Frontal cortex (tissue), 4 donors: ENCODE results near the gene KTI12. TPM values are rescaled to one million over a fixed set of nuclear protein-coding genes. Genes with fewer than 3 reads are reported as not detected.

Experiments
- DNase-seq, 2 donors: peaks; one replicate each; pipeline ENCODE4 v3.0.0; 2012; ENCODE audit warnings: low spot score in 2 of 2
- FAIRE-seq: peaks from 2 replicates; lab custom pipeline; 2012; peaks lifted over from hg19 to GRCh38; lab: Jason Lieb, UNC
- small RNA-seq: library from RNA; depleted of rRNA; stranded (forward); fragments of <200 nt; gene quantifications from one replicate; pipeline ENCODE3, GENCODE V24; 2014
- total RNA-seq: library from RNA; depleted of rRNA; stranded (reverse); fragments of >200 nt; gene quantifications from one replicate; pipeline ENCODE4 v1.2.3, GENCODE V29; 2014
- donor health status: control.
- donor health status: control.
- donor health status: control.

Gene KTI12
- total RNA-seq, 1 donor from 2014 or later, result 9.0 TPM

DNA sequence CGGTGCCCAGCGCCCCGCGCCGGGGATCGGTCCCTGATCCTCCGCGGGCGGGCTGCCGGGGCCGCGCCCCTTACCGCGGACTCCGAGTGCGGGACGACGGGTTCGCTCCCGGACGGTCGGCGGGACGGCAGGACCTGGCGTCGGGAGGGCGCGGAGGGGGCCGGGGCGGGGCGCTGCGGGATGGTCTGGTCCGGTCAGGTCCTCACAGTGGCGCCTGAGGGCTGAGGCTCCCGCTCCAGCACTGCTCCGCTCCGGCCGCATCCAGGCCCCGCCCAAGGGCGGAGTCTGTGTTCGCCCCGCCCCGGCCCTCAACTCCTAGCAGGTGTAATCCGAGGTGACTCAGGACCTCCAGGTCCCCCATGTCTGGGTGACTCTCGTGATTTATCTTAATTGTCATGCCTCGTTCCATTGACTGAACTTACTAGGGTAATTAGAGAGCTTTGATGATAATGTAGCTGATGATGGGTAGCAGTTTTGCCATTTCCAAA lies 43.1 kb downstream of the KTI12 start, which contains the start of gene RAB3B:
Gene RAB3B (minus strand): TSS at position 223 of the 488 bp plus-strand sequence. CDS start 13,583 bp downstream, outside the sequence.
- DNase-seq (peak in 1 of 2 donors; percentile 76), FAIRE-seq (no peak)

DNA sequence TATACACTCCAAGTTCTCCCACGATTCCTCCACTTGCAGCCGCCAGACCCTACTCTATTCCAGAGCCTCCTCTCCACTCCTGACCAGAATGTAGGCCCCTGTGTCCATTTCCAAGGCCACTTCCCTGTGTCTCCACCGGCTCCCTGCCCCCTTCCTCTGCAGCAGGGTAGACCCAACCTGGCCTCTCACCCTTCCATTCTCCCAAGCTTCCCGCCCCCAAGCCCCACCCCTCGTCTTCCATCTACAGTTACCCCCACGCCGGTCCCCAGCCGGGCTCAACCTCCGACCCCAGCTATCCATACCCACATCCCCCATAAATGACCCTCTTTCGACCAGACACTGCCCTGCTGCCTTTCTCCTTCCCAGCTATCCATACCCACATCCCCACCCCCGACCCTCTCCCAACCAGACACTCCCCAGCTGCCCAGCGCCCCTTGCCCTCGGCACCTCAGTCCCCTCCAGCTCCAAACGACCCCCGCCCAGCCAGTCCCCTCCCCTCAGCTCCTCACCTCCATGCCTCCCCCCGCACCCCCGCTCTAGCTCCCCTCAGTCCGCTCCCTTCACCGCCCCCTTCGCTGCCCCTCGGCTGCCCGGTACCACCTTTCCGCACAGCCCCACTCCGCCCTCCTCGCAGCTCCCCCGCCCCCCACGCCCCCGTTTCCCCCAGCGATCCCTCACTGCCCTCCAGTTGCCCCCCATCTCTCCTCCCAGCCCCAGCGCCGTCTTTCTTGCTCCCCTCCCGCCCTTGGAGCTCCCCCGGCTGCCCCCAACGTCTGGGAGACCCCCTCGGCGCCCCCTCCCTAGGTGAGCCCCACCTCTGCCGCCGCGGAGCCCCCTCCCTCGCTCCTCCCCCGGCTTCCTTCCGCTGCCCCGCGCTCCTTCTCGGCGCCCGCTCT lies 43.8 kb downstream of the KTI12 start:
- FAIRE-seq, result no peak

DNA sequence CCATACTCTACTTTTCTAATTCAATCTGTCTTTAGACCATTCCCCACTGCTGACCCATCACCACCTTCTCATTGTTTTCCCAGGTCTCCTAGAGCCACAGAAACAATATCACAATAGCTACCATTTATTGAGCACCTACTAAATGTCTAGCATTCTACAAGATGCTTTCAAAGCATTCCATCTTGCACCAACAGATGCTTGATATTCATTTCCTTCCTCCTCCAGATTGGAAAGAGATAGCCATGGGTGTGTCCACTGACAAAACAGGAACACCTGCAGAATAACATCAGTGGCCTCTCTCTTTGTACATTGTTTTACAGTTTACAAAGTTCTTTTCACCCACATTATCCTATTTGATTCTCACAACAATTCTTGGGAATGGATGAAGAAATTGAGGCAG lies 45.4 kb downstream of the KTI12 start:
- FAIRE-seq, result no peak

More for the DNA sequence above, 43.8 kb downstream of the KTI12 start:
- DNase-seq, result no peak

DNA sequence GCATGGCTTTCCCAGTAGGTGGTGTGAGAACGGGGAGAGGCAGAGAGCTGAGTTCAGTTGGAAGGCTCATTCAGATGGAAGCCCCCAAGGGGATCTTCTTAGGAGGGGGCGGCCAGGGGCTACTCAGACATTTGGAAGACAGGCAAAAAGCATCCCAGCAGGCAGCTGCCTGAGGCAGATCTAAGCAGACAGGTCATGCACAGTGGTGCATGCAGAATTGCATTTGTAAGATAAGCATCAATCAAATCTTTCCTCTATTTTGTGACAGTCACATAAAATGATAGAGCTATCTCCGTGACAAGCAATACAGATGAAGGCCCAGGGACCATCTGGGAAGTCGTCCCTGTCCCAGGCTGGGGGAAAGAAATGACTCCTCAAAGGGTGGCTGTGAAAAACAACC lies 46.9 kb downstream of the KTI12 start:
- FAIRE-seq (no peak), DNase-seq (no peak)

More for the DNA sequence above, 45.4 kb downstream of the KTI12 start:
- DNase-seq, result no peak

DNA sequence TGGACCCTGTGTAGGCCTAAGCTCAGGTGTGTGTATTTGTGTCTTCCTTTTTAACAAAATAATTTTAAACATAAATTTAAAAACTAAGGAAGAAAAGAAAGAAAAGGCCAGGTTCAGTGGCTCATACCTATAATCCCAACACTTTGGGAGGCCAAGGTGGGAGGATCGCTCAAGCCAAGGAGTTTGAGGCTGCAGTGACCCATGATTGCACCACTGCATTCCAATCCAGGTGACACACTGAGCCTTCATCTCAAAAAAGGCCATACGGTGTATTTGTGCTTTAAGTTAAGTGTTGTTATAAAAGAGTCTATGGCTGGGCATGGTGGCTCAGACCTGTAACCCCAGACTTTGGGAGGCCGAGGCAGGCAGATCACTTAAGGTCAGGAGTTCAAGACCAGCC lies 51.4 kb downstream of the KTI12 start:
- no peak for FAIRE-seq
- no peak for DNase-seq

Small RNA genes lying within 50 kb of the gene (small RNA-seq; reads per million reads assigned to genes)
- gene RN7SL290P, result not detected

Other genes starting within 250 kb of the KTI12 start
- gene NRDC, start 155.1 kb downstream of the KTI12 start, total RNA-seq, result 65.2 TPM
- 7.7 TPM for gene RAB3B, start 43.1 kb downstream of the KTI12 start, total RNA-seq
- 15.9 TPM for gene TXNDC12, start 21.4 kb upstream of the KTI12 start, total RNA-seq
- 179 TPM for gene BTF3L4, start 22.5 kb upstream of the KTI12 start, total RNA-seq
- gene ZFYVE9, start 108.3 kb upstream of the KTI12 start, total RNA-seq, result 79.1 TPM